HepG2 (cell line): Measurements from ENCODE around the gene DHRS1. TPM values are rescaled to one million over a fixed set of nuclear protein-coding genes. Genes with fewer than 3 reads are reported as not detected.

Experiments
- ATAC-seq: fragments of 200-7000 bp; cut with Tn5 transposase; 3 replicates; pipeline ENCODE4 v1.9.1; 2020; ENCODE audit warnings: mild to moderate bottlenecking, moderate library complexity
- BruUV-seq: library from RNA; stranded (reverse); fragments of 400-500 nt; replicated peaks from 2 replicates; lab custom pipeline; 2021; lab: Mats Ljungman, UMichigan
- CTCF ChIA-PET: fragments of 300-600 bp; formaldehyde crosslinking; extraction: SDS; loops from one replicate; lab custom pipeline; 2021; ENCODE audit warnings: low total read pairs, inconsistent platforms, low intra/inter-chr PET ratio; lab: Yijun Ruan, JAX
- POLR2A ChIA-PET: fragments of 350-600 bp; sonication (Branson Sonifier 250); formaldehyde crosslinking; loops from one replicate; lab custom pipeline; 2020; ENCODE audit warnings: antibody characterized with exemption, inconsistent platforms; lab: Yijun Ruan, JAX
- DNase-seq: peaks from one replicate; pipeline ENCODE4 v3.0.0-alpha.2; 2015; ENCODE audit warnings: low spot score
- FAIRE-seq: peaks from 3 replicates; lab custom pipeline; 2011; peaks lifted over from hg19 to GRCh38; lab: Jason Lieb, UNC
- H2AFZ ChIP-seq: one replicate; pipeline ENCODE4 v1.6.1; 2011; ENCODE audit warnings: low read length, inconsistent platforms
- H3K27ac ChIP-seq: fragments of 300-600 bp; 3 replicates; pipeline ENCODE4 v1.8.0; 2011; ENCODE audit warnings: mixed run types, mild to moderate bottlenecking, mixed read lengths, low read length, inconsistent platforms; ENCODE audit not compliant: insufficient read depth; ENCODE audit errors: extremely low read length
- H3K27me3 ChIP-seq, 2 experiments: fragments of 200-600 bp in 1 of 2; 2 replicates in 1 of 2; 3 replicates in 1 of 2; pipeline versions ENCODE4 v1.6.0 to v1.8.0; 2011; ENCODE audit warnings: low read length in 2 of 2, mild to moderate bottlenecking in 2 of 2, moderate library complexity in 2 of 2, inconsistent platforms in 1 of 2; ENCODE audit not compliant: insufficient read depth in 2 of 2, control insufficient read depth in 1 of 2
- H3K36me3 ChIP-seq, 2 experiments: fragments of 200-600 bp in 1 of 2; replicated peaks in 1 of 2; 2 replicates in 1 of 2; 3 replicates in 1 of 2; pipeline versions ENCODE4 v1.5.1 to v1.8.0; 2011; ENCODE audit warnings: low read length in 2 of 2, inconsistent platforms in 1 of 2; ENCODE audit not compliant: insufficient read depth in 2 of 2, control insufficient read depth in 1 of 2
- H3K4me1 ChIP-seq: 2 replicates; pipeline ENCODE4 v1.5.1; 2012; ENCODE audit warnings: low read length, inconsistent platforms; ENCODE audit not compliant: insufficient read depth
- H3K4me2 ChIP-seq: 2 replicates; pipeline ENCODE4 v1.6.0; 2011; ENCODE audit warnings: low read depth, low read length, inconsistent platforms
- H3K4me3 ChIP-seq, 3 experiments: fragments of 200-600 bp in 1 of 3; sonication (generic), shearing (Covaris generic) in 1 of 3; replicated peaks in 1 of 3; 2 replicates each; pipeline ENCODE4 v1.5.1; 2011 to 2016; ENCODE audit warnings: low read length in 3 of 3, inconsistent platforms in 2 of 3, low read depth in 2 of 3, mild to moderate bottlenecking in 2 of 3, control low read depth in 1 of 3, mixed read lengths in 1 of 3; ENCODE audit not compliant: insufficient read depth in 1 of 3
- H3K79me2 ChIP-seq: one replicate; pipeline ENCODE4 v1.6.1; 2011; ENCODE audit warnings: low read length, inconsistent platforms; ENCODE audit not compliant: insufficient read depth
- H3K9ac ChIP-seq: 2 replicates; pipeline ENCODE4 v1.6.0; 2011; ENCODE audit warnings: mild to moderate bottlenecking, low read depth, low read length, inconsistent platforms; ENCODE audit not compliant: insufficient read depth
- H3K9me3 ChIP-seq: 2 replicates; pipeline ENCODE4 v1.5.1; 2012; ENCODE audit warnings: mild to moderate bottlenecking, low read length
- H4K20me1 ChIP-seq: 2 replicates; pipeline ENCODE4 v1.6.0; 2011; ENCODE audit warnings: inconsistent platforms, mild to moderate bottlenecking, low read length, moderate library complexity; ENCODE audit not compliant: insufficient read depth
- ARHGAP35 ChIP-seq: sonication (generic); formaldehyde crosslinking; IDR thresholded peaks from 2 replicates; pipeline ENCODE4 v1.9.0; 2022; ENCODE audit warnings: mild to moderate bottlenecking, inconsistent platforms, moderate library complexity, missing genetic modification reagents, borderline replicate concordance
- KLF13 ChIP-seq: sonication (generic); formaldehyde crosslinking; IDR thresholded peaks from 2 replicates; pipeline ENCODE4 v1.4.0; 2020; ENCODE audit warnings: mild to moderate bottlenecking, missing genetic modification reagents
- MAF1 ChIP-seq: sonication (generic); formaldehyde crosslinking; IDR thresholded peaks from 2 replicates; pipeline ENCODE4 v1.5.0; 2020; ENCODE audit warnings: missing genetic modification reagents, borderline replicate concordance
- MTA1 ChIP-seq: sonication (generic); formaldehyde crosslinking; IDR thresholded peaks from 2 replicates; pipeline ENCODE4 v1.4.0; 2020; ENCODE audit warnings: missing genetic modification reagents, mild to moderate bottlenecking, borderline replicate concordance
- ZNF225 ChIP-seq: sonication (generic); formaldehyde crosslinking; IDR thresholded peaks from 2 replicates; pipeline ENCODE4 v1.4.0; 2020; ENCODE audit warnings: mild to moderate bottlenecking, missing genetic modification reagents
- ZNF230 ChIP-seq: sonication (generic); formaldehyde crosslinking; IDR thresholded peaks from 2 replicates; pipeline ENCODE4 v1.4.0; 2020; ENCODE audit warnings: mild to moderate bottlenecking, missing genetic modification reagents
- WGBS: methylation state at CpG from one replicate; pipeline ENCODE4 v1.1.6; 2017; ENCODE audit warnings: low lambda C conversion rate; 5-methylcytosine and 5-hydroxymethylcytosine counted together
- in situ Hi-C: cut with HindIII; loops from 2 replicates; pipeline ENCODE4 v1.10.0; 2017; ENCODE audit warnings: low pct_unique_long_range_greater_than_20kb; ENCODE audit not compliant: extremely low pct_ligation_motif_present
- intact Hi-C: fragments of 100-400 bp; cut with micrococcal nuclease; formaldehyde crosslinking; loops from one replicate; pipeline ENCODE4 v1.10.0; 2022; ENCODE audit not compliant: unreplicated experiment
- polyA plus RNA-seq, 8 experiments: library from polyadenylated mRNA; depleted of rRNA in 3 of 8; stranded (reverse) in 7 of 8; unstranded in 1 of 8; fragments of >200 nt; fragmentation: Illumina TruSeq in 4 of 8; extraction: Trizol in 4 of 8; gene quantifications; 2 replicates each; pipeline versions ENCODE4 v1.2.1 to v1.2.3, GENCODE V29; 2011 to 2016; ENCODE audit warnings: low read depth in 4 of 8, missing spikeins in 1 of 8, mixed read lengths in 1 of 8; ENCODE audit not compliant: insufficient read depth in 1 of 8
- total RNA-seq, 5 experiments: library from RNA; depleted of rRNA; stranded (reverse); fragments of >200 nt; fragmentation: Illumina TruSeq; extraction: Trizol; gene quantifications; 2 replicates each; pipeline ENCODE4 v1.2.3, GENCODE V29; 2016; ENCODE audit warnings: low read depth in 1 of 5

Gene DHRS1
- total and polyA plus RNA-seq, 2 of the 13 experiments (the other 11 are each of a cell fraction or from before 2014, with no cell fraction given): 49.8 to 60.8 TPM

- no peak for DNase-seq
- 0 out of 2 replicates have a peak, but pooled peaks have one; percentile 49 for TF ChIP-seq KLF13 (CRISPR knock-in tag)
- TF ChIP-seq MTA1 (CRISPR knock-in tag): 0 out of 2 replicates have a peak, but pooled peaks have one; percentile 8
- TF ChIP-seq ZNF225 (CRISPR knock-in tag): 0 out of 2 replicates have a peak, but pooled peaks have one; percentile 34
- TF ChIP-seq ARHGAP35 (CRISPR knock-in tag): no peak
- TF ChIP-seq MAF1 (CRISPR knock-in tag): no peak
- TF ChIP-seq ZNF230 (CRISPR knock-in tag): 0 out of 2 replicates have a peak, but pooled peaks have one; percentile 2
- H3K27me3 ChIP-seq: no peaks in the 10 kb centered on the region
- no peak overlapping the region for H3K4me2 ChIP-seq
- H4K20me1 ChIP-seq: no peaks in the 10 kb centered on the region
- WGBS: 90% methylated on average over 16 of the region's 16 CpGs
- H3K9me3 ChIP-seq: no peaks in the 10 kb centered on the region
- intact Hi-C loops: no loop called here
- H2AFZ ChIP-seq: no peak overlapping the region
- no peak overlapping the region for H3K27ac ChIP-seq
- peaks cover 33% of the 10 kb centered on the region for H3K4me1 ChIP-seq
- CTCF ChIA-PET: no interaction called here
- in situ Hi-C loops: no loop called here
- no peak for ATAC-seq
- peaks cover 0 to 1% of the 10 kb centered on the region in 2 experiments; a peak in 1 of 5 replicates for H3K36me3 ChIP-seq
- FAIRE-seq: peak; percentile 28
- no peaks in the 10 kb centered on the region for H3K79me2 ChIP-seq
- no TSS peak for BruUV-seq
- POLR2A ChIA-PET: interaction anchor here (0.9 to 13.2 kb wide), 2 partner anchors 10 to 170 kb away, joined by 3 to 254 read pairs; partner anchors contain the start of genes CBLN3, KHNYN and RABGGTA
- no peak overlapping the region for H3K9ac ChIP-seq
- no peak overlapping the region for H3K4me3 ChIP-seq
Observed at GRCh38 chr14:24259282-24260025, 40.1 kb downstream of the DHRS1 start.
